Tibial nerve (tissue), 4 donors: Measurements from ENCODE around the gene PTGDS.

Source experiments
- CTCF ChIP-seq, 5 experiments: fragments of 200-600 bp in 3 of 5; fragments of 450-650 bp in 2 of 5; sonication (generic) in 3 of 5; IDR thresholded peaks; one replicate each; pipeline ENCODE4 v1.5.1; 2016 to 2019; ENCODE audit warnings: antibody characterized with exemption in 5 of 5, mild to moderate bottlenecking in 3 of 5, moderate library complexity in 2 of 5
- EP300 ChIP-seq, 2 donors: sonication (generic); formaldehyde crosslinking; IDR thresholded peaks; one replicate each; pipeline ENCODE4 v1.6.1; 2017; ENCODE audit warnings: antibody characterized with exemption in 2 of 2, mild to moderate bottlenecking in 1 of 2
- POLR2A ChIP-seq, 2 donors: fragments of 450-650 bp; IDR thresholded peaks; one replicate each; pipeline ENCODE4 v1.6.1; 2017; ENCODE audit warnings: antibody characterized with exemption in 2 of 2, mild to moderate bottlenecking in 2 of 2, moderate library complexity in 2 of 2

- TF ChIP-seq POLR2A (IDR thresholded peaks at IDR 0.05) (no peak), CTCF (IDR thresholded peaks at IDR 0.05) (no peak), EP300 (IDR thresholded peaks at IDR 0.05) (no peak)
These were observed 11.6 kb downstream of the PTGDS start for GRCh38 chr9:136988872-136989271.
